ENCODE results near the gene VWC2. TPM values are rescaled to one million over a fixed set of nuclear protein-coding genes. Genes with fewer than 3 reads are reported as not detected.

VWC2 gene
- total RNA-seq, 1 donor from 2014 or later, result not detected

- ATAC-seq, result no peak
These were observed 154.2 kb downstream of the VWC2 start for GRCh38 chr7:49927631-49928030.

GRCh38 chr7:49928787-49929186 is 155.3 kb downstream of the VWC2 start:
- no peak for ATAC-seq
- no peak for DNase-seq (ENCODE audit: low spot score)

More at GRCh38 chr7:49927631-49928030, 154.2 kb downstream of the VWC2 start:
- no peak for DNase-seq (ENCODE audit: low spot score)

DNA sequence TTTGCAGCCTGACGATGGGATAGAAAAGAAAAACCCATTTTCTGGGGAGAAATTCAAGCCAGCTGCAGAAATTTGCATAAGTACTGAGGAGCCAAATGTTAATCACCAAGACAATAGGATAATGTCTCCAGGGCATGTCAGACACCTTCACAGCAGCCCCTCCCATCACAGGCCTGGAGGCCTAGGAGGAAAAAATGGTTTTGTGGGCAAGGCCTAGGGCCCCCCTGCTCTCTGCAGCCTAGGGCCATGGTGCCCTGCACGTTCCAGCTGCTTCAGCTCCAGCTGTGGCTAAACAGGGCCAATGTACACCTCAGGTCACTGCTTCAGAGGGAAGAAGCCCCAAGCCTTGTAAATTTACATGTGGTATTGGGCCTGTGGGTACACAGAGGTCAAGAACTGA is 158.2 kb downstream of the VWC2 start:
- ATAC-seq (no peak), DNase-seq (ENCODE audit: low spot score) (no peak)

- DNase-seq (ENCODE audit: low spot score), result no peak
- ATAC-seq, result no peak
These were observed 164.2 kb downstream of the VWC2 start for GRCh38 chr7:49937608-49938007.

All from left lobe of liver (tissue), 2 donors.